SK-N-SH treated with all-trans-retinoic acid at 6 μM for 48 hours (cell line): ENCODE measurements around the gene AHRR.
A peak's percentile ranks its signal among the peaks of the same experiment; 100 is the strongest.

Experiments
- ATAC-seq: fragments of 200-7000 bp; cut with Tn5 transposase; 3 replicates; pipeline ENCODE4 v1.9.1; 2020; ENCODE audit warnings: mild to moderate bottlenecking, moderate library complexity
- ARNTL ChIP-seq: fragments of 450-650 bp; formaldehyde crosslinking; IDR thresholded peaks from 2 replicates; pipeline ENCODE4 v1.5.0; 2020; ENCODE audit warnings: low read depth, mild to moderate bottlenecking, moderate library complexity, borderline replicate concordance
- BACH2 ChIP-seq: fragments of 250-450 bp; sonication (Bioruptor Pico); IDR thresholded peaks from 2 replicates; pipeline ENCODE4 v1.9.0; 2021; ENCODE audit warnings: mild to moderate bottlenecking, borderline replicate concordance
- CREB5 ChIP-seq: fragments of 250-450 bp; sonication (Bioruptor Pico); IDR thresholded peaks from 2 replicates; pipeline ENCODE4 v1.5.1; 2020; ENCODE audit warnings: low read depth, mild to moderate bottlenecking, moderate library complexity
- CSDC2 ChIP-seq: fragments of 250-450 bp; sonication (Bioruptor Pico); IDR thresholded peaks from 2 replicates; pipeline ENCODE4 v1.5.0; 2020; ENCODE audit warnings: mild to moderate bottlenecking, moderate library complexity
- CSRNP3 ChIP-seq: fragments of 250-450 bp; sonication (Bioruptor Pico); IDR thresholded peaks from 2 replicates; pipeline ENCODE4 v1.5.1; 2021; ENCODE audit warnings: mild to moderate bottlenecking, moderate library complexity
- ESRRG ChIP-seq: fragments of 250-450 bp; sonication (Bioruptor Pico); IDR thresholded peaks from 2 replicates; pipeline ENCODE4 v1.6.1; 2021; ENCODE audit warnings: mild to moderate bottlenecking
- GLIS3 ChIP-seq: fragments of 250-450 bp; sonication (Bioruptor Pico); IDR thresholded peaks from 2 replicates; pipeline ENCODE4 v1.5.0; 2020; ENCODE audit warnings: mild to moderate bottlenecking, moderate library complexity
- ISL1 ChIP-seq: fragments of 250-450 bp; sonication (Bioruptor Pico); IDR thresholded peaks from 2 replicates; pipeline ENCODE4 v2.1.2; 2022; ENCODE audit warnings: mild to moderate bottlenecking, moderate library complexity
- OSR1 ChIP-seq: fragments of 250-450 bp; sonication (Bioruptor Pico); IDR thresholded peaks from 2 replicates; pipeline ENCODE4 v1.8.0; 2022; ENCODE audit warnings: moderate library complexity, mild to moderate bottlenecking, inconsistent platforms
- PATZ1 ChIP-seq: fragments of 250-450 bp; sonication (Bioruptor Pico); IDR thresholded peaks from 2 replicates; pipeline ENCODE4 v1.8.0; 2020; ENCODE audit warnings: mild to moderate bottlenecking, moderate library complexity, borderline replicate concordance
- POU6F1 ChIP-seq: fragments of 250-450 bp; sonication (Bioruptor Pico); IDR thresholded peaks from 2 replicates; pipeline ENCODE4 v1.8.0; 2021; ENCODE audit warnings: low read depth, mild to moderate bottlenecking, moderate library complexity, borderline replicate concordance
- PPARA ChIP-seq: fragments of 250-450 bp; sonication (Bioruptor Pico); IDR thresholded peaks from 2 replicates; pipeline ENCODE4 v1.5.0; 2020; ENCODE audit warnings: mild to moderate bottlenecking, borderline replicate concordance
- RARB ChIP-seq: fragments of 250-450 bp; sonication (Bioruptor Pico); IDR thresholded peaks from 2 replicates; pipeline ENCODE4 v1.8.0; 2021; ENCODE audit warnings: mild to moderate bottlenecking, moderate library complexity
- SNAI2 ChIP-seq: fragments of 250-450 bp; sonication (Bioruptor Pico); IDR thresholded peaks from 2 replicates; pipeline ENCODE4 v1.5.0; 2020; ENCODE audit warnings: mild to moderate bottlenecking, moderate library complexity
- TCF4 ChIP-seq: fragments of 250-450 bp; sonication (Bioruptor Pico); IDR thresholded peaks from 2 replicates; pipeline ENCODE4 v1.8.0; 2021; ENCODE audit warnings: mild to moderate bottlenecking, moderate library complexity, borderline replicate concordance
- TOX ChIP-seq: fragments of 250-450 bp; sonication (Bioruptor Pico); IDR thresholded peaks from 2 replicates; pipeline ENCODE4 v1.8.0; 2021; ENCODE audit warnings: mild to moderate bottlenecking, moderate library complexity, borderline replicate concordance
- TSHZ2 ChIP-seq: fragments of 250-450 bp; sonication (Bioruptor Pico); IDR thresholded peaks from 2 replicates; pipeline ENCODE4 v1.5.0; 2020; ENCODE audit warnings: mild to moderate bottlenecking, moderate library complexity
- ZC3H10 ChIP-seq: fragments of 250-450 bp; sonication (Bioruptor Pico); IDR thresholded peaks from 2 replicates; pipeline ENCODE4 v1.5.1; 2021; ENCODE audit warnings: mild to moderate bottlenecking, moderate library complexity
- ZFP3 ChIP-seq: fragments of 250-450 bp; sonication (Bioruptor Pico); IDR thresholded peaks from 2 replicates; pipeline ENCODE4 v1.5.0; 2020; ENCODE audit warnings: mild to moderate bottlenecking, moderate library complexity
- ZFP30 ChIP-seq: fragments of 450-650 bp; formaldehyde crosslinking; IDR thresholded peaks from 2 replicates; pipeline ENCODE4 v1.5.0; 2022; ENCODE audit warnings: mild to moderate bottlenecking, moderate library complexity
- ZNF565 ChIP-seq: fragments of 450-650 bp; formaldehyde crosslinking; conservative IDR thresholded peaks from 2 replicates; pipeline ENCODE4 v1.5.0; 2020; ENCODE audit warnings: low read depth, mild to moderate bottlenecking, moderate library complexity
- ZNF70 ChIP-seq: fragments of 450-650 bp; formaldehyde crosslinking; IDR thresholded peaks from 2 replicates; pipeline ENCODE4 v1.5.0; 2020; ENCODE audit warnings: mild to moderate bottlenecking, moderate library complexity
- ZNF8 ChIP-seq: fragments of 450-650 bp; formaldehyde crosslinking; IDR thresholded peaks from 2 replicates; pipeline ENCODE4 v1.5.0; 2020; ENCODE audit warnings: mild to moderate bottlenecking, moderate library complexity

The AHRR gene

GRCh38 chr5:472076-472655 lies 150.7 kb downstream of the AHRR start (continued):
- TF ChIP-seq CREB5, result no peak
- no peak for TF ChIP-seq CSRNP3
- no peak for TF ChIP-seq ZNF70 (CRISPR knock-in tag)

- no peak for TF ChIP-seq ARNTL
- no peak for TF ChIP-seq RARB (CRISPR knock-in tag)
- no peak for TF ChIP-seq BACH2
- TF ChIP-seq ZC3H10 (CRISPR knock-in tag), result peak; percentile 27; the same call in 1 of the 2 replicates
- TF ChIP-seq ESRRG (CRISPR knock-in tag), result no peak
- TF ChIP-seq ZNF70 (CRISPR knock-in tag), result no peak
- TF ChIP-seq CREB5, result no peak
- TF ChIP-seq PPARA (CRISPR knock-in tag), result no peak
- TF ChIP-seq CSRNP3, result no peak
- TF ChIP-seq POU6F1 (CRISPR knock-in tag), result no peak
- no peak for TF ChIP-seq TOX (CRISPR knock-in tag)
- peak; percentile 85 for TF ChIP-seq SNAI2 (CRISPR knock-in tag)
- TF ChIP-seq OSR1 (CRISPR knock-in tag), result no peak
- peak; percentile 66; the same call in 1 of the 2 replicates for TF ChIP-seq TSHZ2 (CRISPR knock-in tag)
- TF ChIP-seq ZNF8, result no peak
- TF ChIP-seq ISL1 (CRISPR knock-in tag), result no peak
- TF ChIP-seq ZNF565 (CRISPR knock-in tag), result no peak
- TF ChIP-seq GLIS3 (CRISPR knock-in tag), result no peak
- TF ChIP-seq ZFP30, result no peak
- 0 out of 2 replicates have a peak, but pooled peaks have one; percentile 83 for TF ChIP-seq CSDC2 (CRISPR knock-in tag)
- TF ChIP-seq ZFP3 (CRISPR knock-in tag), result no peak
- no peak for TF ChIP-seq PATZ1 (CRISPR knock-in tag)
- TF ChIP-seq TCF4, result no peak
- TF ChIP-seq, all 23 proteins: peak for 4
- ATAC-seq, result peak; percentile 61
Measured at GRCh38 chr5:472656-473550, 151.4 kb downstream of the AHRR start.
